Fibroblast of mammary gland (primary cell): ENCODE results near the gene FUT8.

Source experiments
- DNase-seq: peaks from one replicate; pipeline ENCODE4 v3.0.0-alpha.2; 2010; ENCODE audit warnings: low read depth
- H3K4me3 ChIP-seq: 2 replicates; pipeline ENCODE4 v1.5.1; 2011; ENCODE audit warnings: low read depth, mild to moderate bottlenecking, low read length, moderate library complexity; ENCODE audit not compliant: control insufficient read depth
- TF ChIP-seq, protein P1 (sequence below): conservative IDR thresholded peaks from 2 replicates; pipeline ENCODE4 v1.5.1; 2011; ENCODE audit warnings: low read depth, low read length, inconsistent platforms; ENCODE audit not compliant: control insufficient read depth, insufficient read depth

The FUT8 gene

DNA sequence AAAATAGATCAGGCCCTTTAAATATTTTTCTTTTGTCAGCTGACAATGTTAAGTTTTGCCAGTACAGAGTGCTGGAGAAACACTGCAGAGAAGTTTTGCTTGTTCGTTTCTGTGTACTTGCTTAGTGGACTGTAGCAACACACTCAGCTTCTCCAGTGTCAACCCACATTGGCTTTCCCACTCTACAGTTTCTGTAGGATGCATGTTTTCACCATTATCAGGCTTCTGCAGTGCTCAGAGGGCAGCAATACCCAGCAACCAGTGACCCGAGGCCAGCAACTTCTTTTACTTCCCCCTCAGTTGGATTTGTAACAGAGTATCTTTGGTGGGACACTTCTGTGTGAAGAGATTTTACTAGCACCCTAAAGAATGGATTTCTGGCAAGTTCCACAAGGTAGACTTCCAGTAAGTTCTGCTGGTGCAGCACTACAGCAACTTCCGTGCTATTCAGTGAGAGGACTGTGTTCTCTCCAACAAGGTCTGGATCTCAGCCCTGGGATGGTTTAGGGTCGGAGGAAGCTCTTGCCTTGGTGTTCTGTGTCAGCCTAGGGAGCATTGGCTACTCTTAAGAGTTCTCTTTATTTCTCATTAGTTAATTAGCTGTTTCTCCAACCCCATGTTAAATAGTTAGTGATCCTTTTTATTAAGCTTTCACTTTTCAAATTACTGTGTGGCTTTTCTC is 70.4 kb downstream of the FUT8 start:
- TF ChIP-seq, protein P1, sequence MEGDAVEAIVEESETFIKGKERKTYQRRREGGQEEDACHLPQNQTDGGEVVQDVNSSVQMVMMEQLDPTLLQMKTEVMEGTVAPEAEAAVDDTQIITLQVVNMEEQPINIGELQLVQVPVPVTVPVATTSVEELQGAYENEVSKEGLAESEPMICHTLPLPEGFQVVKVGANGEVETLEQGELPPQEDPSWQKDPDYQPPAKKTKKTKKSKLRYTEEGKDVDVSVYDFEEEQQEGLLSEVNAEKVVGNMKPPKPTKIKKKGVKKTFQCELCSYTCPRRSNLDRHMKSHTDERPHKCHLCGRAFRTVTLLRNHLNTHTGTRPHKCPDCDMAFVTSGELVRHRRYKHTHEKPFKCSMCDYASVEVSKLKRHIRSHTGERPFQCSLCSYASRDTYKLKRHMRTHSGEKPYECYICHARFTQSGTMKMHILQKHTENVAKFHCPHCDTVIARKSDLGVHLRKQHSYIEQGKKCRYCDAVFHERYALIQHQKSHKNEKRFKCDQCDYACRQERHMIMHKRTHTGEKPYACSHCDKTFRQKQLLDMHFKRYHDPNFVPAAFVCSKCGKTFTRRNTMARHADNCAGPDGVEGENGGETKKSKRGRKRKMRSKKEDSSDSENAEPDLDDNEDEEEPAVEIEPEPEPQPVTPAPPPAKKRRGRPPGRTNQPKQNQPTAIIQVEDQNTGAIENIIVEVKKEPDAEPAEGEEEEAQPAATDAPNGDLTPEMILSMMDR = no peak
- no peak overlapping the region for H3K4me3 ChIP-seq
- DNase-seq = no peak

DNA sequence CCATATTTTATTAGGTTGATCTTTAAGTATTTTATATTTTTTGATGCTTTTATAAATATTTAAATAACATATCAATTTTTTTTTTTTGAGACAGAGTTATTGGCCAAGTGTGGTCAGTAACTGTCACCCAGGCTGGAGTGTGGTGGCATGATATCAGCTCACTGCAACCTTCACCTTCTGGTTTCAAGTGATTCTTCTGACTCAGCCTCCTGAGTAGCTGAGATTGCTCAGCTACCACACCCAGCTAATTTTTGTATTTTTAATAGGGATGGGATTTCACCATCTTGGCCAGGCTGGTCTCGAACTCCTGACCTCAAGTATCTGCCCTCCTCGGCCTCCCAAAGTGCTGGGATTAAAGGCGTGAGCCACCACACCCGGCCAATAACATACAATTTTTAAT is 71.1 kb downstream of the FUT8 start:
- peak; percentile 44 for DNase-seq
- TF ChIP-seq, protein P1 = no peak
- H3K4me3 ChIP-seq = no peak overlapping the region

GRCh38 chr14:65485516-65485915 is 73.0 kb downstream of the FUT8 start:
- TF ChIP-seq, protein P1 = no peak
- no peak for DNase-seq
- no peak overlapping the region for H3K4me3 ChIP-seq

GRCh38 chr14:65486863-65487262 is 74.3 kb downstream of the FUT8 start:
- DNase-seq = no peak
- no peak overlapping the region for H3K4me3 ChIP-seq
- TF ChIP-seq, protein P1 = no peak

GRCh38 chr14:65487783-65488494 is 75.4 kb downstream of the FUT8 start:
- no peak for DNase-seq
- no peak overlapping the region for H3K4me3 ChIP-seq
- TF ChIP-seq, protein P1 = no peak

GRCh38 chr14:65491274-65491673 is 78.7 kb downstream of the FUT8 start:
- DNase-seq = no peak
- no peak overlapping the region for H3K4me3 ChIP-seq
- TF ChIP-seq, protein P1 = no peak
